GM12878 (cell line): ENCODE data around the gene RPS6KA5. TPM values are rescaled to one million over a fixed set of nuclear protein-coding genes. Genes with fewer than 3 reads are reported as not detected.

Experiments
- ATAC-seq: fragments of 200-7000 bp; cut with Tn5 transposase; 3 replicates; pipeline ENCODE4 v1.9.1; 2020; ENCODE audit warnings: mild to moderate bottlenecking, moderate library complexity
- BruUV-seq: library from RNA; stranded (reverse); fragments of 400-500 nt; replicated peaks from 2 replicates; lab custom pipeline; 2021; lab: Mats Ljungman, UMichigan
- CTCF ChIA-PET: fragments of 300-600 bp; sonication (Branson Sonifier 250); formaldehyde crosslinking; extraction: SDS; loops from one replicate; lab custom pipeline; 2021; ENCODE audit warnings: inconsistent platforms; lab: Yijun Ruan, JAX
- POLR2A ChIA-PET: fragments of 350-600 bp; formaldehyde crosslinking; extraction: SDS; loops from one replicate; lab custom pipeline; 2021; ENCODE audit warnings: inconsistent platforms; lab: Charles Lee
- RAD21 ChIA-PET: fragments of 300-600 bp; sonication (Branson Sonifier 250); formaldehyde crosslinking; loops from one replicate; lab custom pipeline; 2023; ENCODE audit warnings: antibody characterized with exemption; ENCODE audit not compliant: unreplicated experiment; lab: Charles Lee
- SMC1A ChIA-PET: fragments of 300-600 bp; sonication (Branson Sonifier 250); formaldehyde crosslinking; loops from one replicate; lab custom pipeline; 2023; ENCODE audit not compliant: unreplicated experiment, uncharacterized antibody; lab: Charles Lee
- DNase-seq: peaks from one replicate; pipeline ENCODE4 v3.0.0-alpha.2; 2011; ENCODE audit warnings: low read depth, low spot score
- FAIRE-seq: peaks from 3 replicates; lab custom pipeline; 2011; peaks lifted over from hg19 to GRCh38; lab: Jason Lieb, UNC
- H2AFZ ChIP-seq: 2 replicates; pipeline ENCODE4 v1.6.0; 2011; ENCODE audit warnings: low read depth, low read length, control low read depth; ENCODE audit not compliant: control insufficient read depth
- H3K27ac ChIP-seq: 2 replicates; pipeline ENCODE4 v1.5.1; 2011; ENCODE audit warnings: control low read depth; ENCODE audit not compliant: control insufficient read depth, insufficient read depth
- H3K27me3 ChIP-seq, 2 experiments: replicated peaks in 1 of 2; 2 replicates each; pipeline versions ENCODE4 v1.6.0 to v1.6.1; 2011; ENCODE audit warnings: low read length in 1 of 2; ENCODE audit not compliant: control insufficient read depth in 2 of 2, insufficient read depth in 2 of 2
- H3K36me3 ChIP-seq, 2 experiments: 2 replicates each; pipeline ENCODE4 v1.5.1; 2011; ENCODE audit warnings: low read length in 1 of 2; ENCODE audit not compliant: control insufficient read depth in 2 of 2, insufficient read depth in 2 of 2
- H3K4me1 ChIP-seq: 2 replicates; pipeline ENCODE4 v1.6.1; 2011; ENCODE audit warnings: mild to moderate bottlenecking, low read length, moderate library complexity, mixed read lengths; ENCODE audit not compliant: control insufficient read depth, insufficient read depth
- H3K4me2 ChIP-seq: 2 replicates; pipeline ENCODE4 v1.6.0; 2011; ENCODE audit warnings: control low read depth; ENCODE audit not compliant: control insufficient read depth, insufficient read depth
- H3K4me3 ChIP-seq: fragments of 200-600 bp; sonication (generic); 2 replicates; pipeline ENCODE4 v1.5.1; 2016
- H3K79me2 ChIP-seq: 2 replicates; pipeline ENCODE4 v1.6.0; 2011; ENCODE audit warnings: low read length; ENCODE audit not compliant: control insufficient read depth, insufficient read depth
- H3K9ac ChIP-seq: 2 replicates; pipeline ENCODE4 v1.8.0; 2011; ENCODE audit warnings: low read length, control low read depth, mixed read lengths; ENCODE audit not compliant: control insufficient read depth, insufficient read depth
- H3K9me3 ChIP-seq: replicated peaks from 3 replicates; pipeline ENCODE4 v1.5.1; 2011; ENCODE audit warnings: mild to moderate bottlenecking, low read length; ENCODE audit not compliant: control insufficient read depth, insufficient read depth
- H4K20me1 ChIP-seq: 2 replicates; pipeline ENCODE4 v1.6.0; 2011; ENCODE audit not compliant: control insufficient read depth, insufficient read depth
- BRCA1 ChIP-seq: IDR thresholded peaks from 2 replicates; pipeline ENCODE4 v1.6.1; 2011; ENCODE audit warnings: low read depth, low read length, improper control_type of control experiment
- KAT2A ChIP-seq: conservative IDR thresholded peaks from 2 replicates; pipeline ENCODE4 v1.6.1; 2011; ENCODE audit warnings: low read depth, low read length; ENCODE audit not compliant: control insufficient read depth
- LARP7 ChIP-seq: fragments of 450-650 bp; IDR thresholded peaks from 2 replicates; pipeline ENCODE4 v1.6.1; 2017; ENCODE audit warnings: mild to moderate bottlenecking
- MYB ChIP-seq: fragments of 150-350 bp; IDR thresholded peaks from 2 replicates; pipeline ENCODE4 v1.6.1; 2014; ENCODE audit warnings: mild to moderate bottlenecking, low read depth, low read length, borderline replicate concordance
- NBN ChIP-seq: fragments of 450-650 bp; IDR thresholded peaks from 2 replicates; pipeline ENCODE4 v1.6.1; 2016
- SIX5 ChIP-seq: IDR thresholded peaks from 2 replicates; pipeline ENCODE4 v1.6.1; 2011; ENCODE audit warnings: mild to moderate bottlenecking, low read depth, low read length, moderate library complexity; ENCODE audit not compliant: severe bottlenecking
- TCF7 ChIP-seq: IDR thresholded peaks from 2 replicates; pipeline ENCODE4 v1.6.1; 2014; ENCODE audit warnings: antibody characterized with exemption, borderline replicate concordance
- WRNIP1 ChIP-seq: IDR thresholded peaks from 2 replicates; pipeline ENCODE4 v1.6.1; 2011; ENCODE audit warnings: low read depth, low read length, improper control_type of control experiment, borderline replicate concordance
- WGBS: methylation state at CpG from one replicate; pipeline ENCODE4 v1.1.6; 2016; ENCODE audit warnings: low lambda C conversion rate; ENCODE audit not compliant: insufficient replicate concordance, insufficient coverage; ENCODE audit errors: missing lambda C conversion rate; 5-methylcytosine and 5-hydroxymethylcytosine counted together
- in situ Hi-C: fragments of 300-500 bp; cut with MboI; formaldehyde crosslinking; loops from 9 replicates; pipeline ENCODE4 v1.14.3; 2018; ENCODE audit warnings: mixed read lengths
- intact Hi-C: fragments of 100-400 bp; cut with micrococcal nuclease; formaldehyde crosslinking; loops from one replicate; pipeline ENCODE4 v1.14.2; 2022; ENCODE audit not compliant: unreplicated experiment
- polyA plus RNA-seq, 11 experiments: library from polyadenylated mRNA; depleted of rRNA in 4 of 11; unstranded in 6 of 11; stranded (reverse) in 5 of 11; fragments of >200 nt; fragmentation: Nextera tagmentation in 4 of 11; fragmentation: Illumina TruSeq in 1 of 11; extraction: Ambion mirVana in 4 of 11; extraction: Trizol in 1 of 11; gene quantifications; 1 replicate in 1 of 11; 2 replicates in 10 of 11; pipeline versions ENCODE4 v1.2.1 to v1.2.3, GENCODE V29; 2011 to 2016; ENCODE audit warnings: inconsistent platforms in 2 of 11, missing spikeins in 2 of 11, low read depth in 1 of 11
- total RNA-seq, 4 experiments: library from RNA; depleted of rRNA in 3 of 4; stranded (reverse); fragments of >200 nt in 3 of 4; fragmentation: Illumina TruSeq in 1 of 4; extraction: Trizol in 1 of 4; gene quantifications; 2 replicates each; pipeline versions ENCODE4 v1.2.1 to v1.2.3, GENCODE V29; 2013 to 2021
- TF ChIP-seq, protein P1 (sequence below): fragments of 450-650 bp; IDR thresholded peaks from 2 replicates; pipeline ENCODE4 v1.6.1; 2016; ENCODE audit warnings: mild to moderate bottlenecking
- TF ChIP-seq, protein P2 (sequence below): IDR thresholded peaks from 2 replicates; pipeline ENCODE4 v1.6.1; 2011; ENCODE audit warnings: borderline replicate concordance, low read depth, mild to moderate bottlenecking, moderate library complexity, low read length; ENCODE audit not compliant: insufficient read depth, poor library complexity, severe bottlenecking
- TF ChIP-seq, protein P3 (sequence below): IDR thresholded peaks from 2 replicates; pipeline ENCODE4 v1.6.1; 2012; ENCODE audit warnings: improper control_type of control experiment, low read depth, low read length; ENCODE audit not compliant: insufficient replicate concordance

RPS6KA5 gene
- total and polyA plus RNA-seq, 10 of the 15 experiments (the other 5 are each of a cell fraction or from before 2014, with no cell fraction given): 1.4 to 7.0 (median 3.7) TPM

DNA sequence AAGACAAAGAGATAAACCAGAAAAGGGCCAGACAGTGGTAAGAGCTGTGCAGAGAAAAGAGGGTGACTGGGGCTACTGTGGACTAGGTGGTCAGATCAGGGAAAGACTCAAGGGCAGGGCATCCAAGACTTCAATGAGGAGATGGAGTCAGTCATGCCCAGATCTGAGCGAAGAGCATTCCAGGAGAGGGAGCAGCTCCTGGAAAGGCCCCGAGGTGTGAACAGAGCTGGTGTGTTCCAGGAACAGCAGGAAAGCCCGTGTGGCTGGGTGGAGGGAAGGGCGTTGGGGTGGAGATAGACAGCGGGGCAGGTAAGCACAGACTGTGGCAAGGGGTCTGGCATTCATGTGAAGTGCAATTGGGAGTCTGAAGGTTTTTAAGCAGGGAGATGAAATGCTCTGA lies 261.0 kb downstream of the RPS6KA5 start:
- H3K9ac ChIP-seq: no peak overlapping the region
- no peaks in the 10 kb centered on the region for H3K4me1 ChIP-seq
- H4K20me1 ChIP-seq: no peaks in the 10 kb centered on the region
- FAIRE-seq: no peak
- in situ Hi-C loops (no loop called here), intact Hi-C loops (no loop called here)
- 13% methylated on average over 5 of the region's 5 CpGs for WGBS
- no TSS peak for BruUV-seq
- no peak for DNase-seq
- H3K79me2 ChIP-seq: no peaks in the 10 kb centered on the region
- POLR2A ChIA-PET: no interaction called here
- no peak for ATAC-seq
- H3K4me3 ChIP-seq: no peak overlapping the region
- H3K4me2 ChIP-seq: no peak overlapping the region
- no peaks in the 10 kb centered on the region for H3K9me3 ChIP-seq
- TF ChIP-seq NBN: no peak
- TF ChIP-seq, protein P1, sequence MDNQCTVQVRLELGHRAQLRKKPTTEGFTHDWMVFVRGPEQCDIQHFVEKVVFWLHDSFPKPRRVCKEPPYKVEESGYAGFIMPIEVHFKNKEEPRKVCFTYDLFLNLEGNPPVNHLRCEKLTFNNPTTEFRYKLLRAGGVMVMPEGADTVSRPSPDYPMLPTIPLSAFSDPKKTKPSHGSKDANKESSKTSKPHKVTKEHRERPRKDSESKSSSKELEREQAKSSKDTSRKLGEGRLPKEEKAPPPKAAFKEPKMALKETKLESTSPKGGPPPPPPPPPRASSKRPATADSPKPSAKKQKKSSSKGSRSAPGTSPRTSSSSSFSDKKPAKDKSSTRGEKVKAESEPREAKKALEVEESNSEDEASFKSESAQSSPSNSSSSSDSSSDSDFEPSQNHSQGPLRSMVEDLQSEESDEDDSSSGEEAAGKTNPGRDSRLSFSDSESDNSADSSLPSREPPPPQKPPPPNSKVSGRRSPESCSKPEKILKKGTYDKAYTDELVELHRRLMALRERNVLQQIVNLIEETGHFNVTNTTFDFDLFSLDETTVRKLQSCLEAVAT: no peak
- TF ChIP-seq SIX5: no peak
- TF ChIP-seq, protein P2, sequence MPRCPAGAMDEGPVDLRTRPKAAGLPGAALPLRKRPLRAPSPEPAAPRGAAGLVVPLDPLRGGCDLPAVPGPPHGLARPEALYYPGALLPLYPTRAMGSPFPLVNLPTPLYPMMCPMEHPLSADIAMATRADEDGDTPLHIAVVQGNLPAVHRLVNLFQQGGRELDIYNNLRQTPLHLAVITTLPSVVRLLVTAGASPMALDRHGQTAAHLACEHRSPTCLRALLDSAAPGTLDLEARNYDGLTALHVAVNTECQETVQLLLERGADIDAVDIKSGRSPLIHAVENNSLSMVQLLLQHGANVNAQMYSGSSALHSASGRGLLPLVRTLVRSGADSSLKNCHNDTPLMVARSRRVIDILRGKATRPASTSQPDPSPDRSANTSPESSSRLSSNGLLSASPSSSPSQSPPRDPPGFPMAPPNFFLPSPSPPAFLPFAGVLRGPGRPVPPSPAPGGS: no peak
- no peak for TF ChIP-seq TCF7
- no peak for TF ChIP-seq BRCA1
- TF ChIP-seq, protein P3, sequence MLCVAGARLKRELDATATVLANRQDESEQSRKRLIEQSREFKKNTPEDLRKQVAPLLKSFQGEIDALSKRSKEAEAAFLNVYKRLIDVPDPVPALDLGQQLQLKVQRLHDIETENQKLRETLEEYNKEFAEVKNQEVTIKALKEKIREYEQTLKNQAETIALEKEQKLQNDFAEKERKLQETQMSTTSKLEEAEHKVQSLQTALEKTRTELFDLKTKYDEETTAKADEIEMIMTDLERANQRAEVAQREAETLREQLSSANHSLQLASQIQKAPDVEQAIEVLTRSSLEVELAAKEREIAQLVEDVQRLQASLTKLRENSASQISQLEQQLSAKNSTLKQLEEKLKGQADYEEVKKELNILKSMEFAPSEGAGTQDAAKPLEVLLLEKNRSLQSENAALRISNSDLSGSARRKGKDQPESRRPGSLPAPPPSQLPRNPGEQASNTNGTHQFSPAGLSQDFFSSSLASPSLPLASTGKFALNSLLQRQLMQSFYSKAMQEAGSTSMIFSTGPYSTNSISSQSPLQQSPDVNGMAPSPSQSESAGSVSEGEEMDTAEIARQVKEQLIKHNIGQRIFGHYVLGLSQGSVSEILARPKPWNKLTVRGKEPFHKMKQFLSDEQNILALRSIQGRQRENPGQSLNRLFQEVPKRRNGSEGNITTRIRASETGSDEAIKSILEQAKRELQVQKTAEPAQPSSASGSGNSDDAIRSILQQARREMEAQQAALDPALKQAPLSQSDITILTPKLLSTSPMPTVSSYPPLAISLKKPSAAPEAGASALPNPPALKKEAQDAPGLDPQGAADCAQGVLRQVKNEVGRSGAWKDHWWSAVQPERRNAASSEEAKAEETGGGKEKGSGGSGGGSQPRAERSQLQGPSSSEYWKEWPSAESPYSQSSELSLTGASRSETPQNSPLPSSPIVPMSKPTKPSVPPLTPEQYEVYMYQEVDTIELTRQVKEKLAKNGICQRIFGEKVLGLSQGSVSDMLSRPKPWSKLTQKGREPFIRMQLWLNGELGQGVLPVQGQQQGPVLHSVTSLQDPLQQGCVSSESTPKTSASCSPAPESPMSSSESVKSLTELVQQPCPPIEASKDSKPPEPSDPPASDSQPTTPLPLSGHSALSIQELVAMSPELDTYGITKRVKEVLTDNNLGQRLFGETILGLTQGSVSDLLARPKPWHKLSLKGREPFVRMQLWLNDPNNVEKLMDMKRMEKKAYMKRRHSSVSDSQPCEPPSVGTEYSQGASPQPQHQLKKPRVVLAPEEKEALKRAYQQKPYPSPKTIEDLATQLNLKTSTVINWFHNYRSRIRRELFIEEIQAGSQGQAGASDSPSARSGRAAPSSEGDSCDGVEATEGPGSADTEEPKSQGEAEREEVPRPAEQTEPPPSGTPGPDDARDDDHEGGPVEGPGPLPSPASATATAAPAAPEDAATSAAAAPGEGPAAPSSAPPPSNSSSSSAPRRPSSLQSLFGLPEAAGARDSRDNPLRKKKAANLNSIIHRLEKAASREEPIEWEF: no peak
- TF ChIP-seq LARP7: no peak
- TF ChIP-seq MYB: no peak
- TF ChIP-seq KAT2A: no peak
- no peak for TF ChIP-seq WRNIP1
- H3K27ac ChIP-seq: no peak overlapping the region
- CTCF ChIA-PET: interaction anchor here (0.7 kb wide), 1 partner anchor 354 kb away, joined by 3 read pairs; no protein-coding TSS in a partner anchor
- no peaks in the 10 kb centered on the region for H3K36me3 ChIP-seq
- RAD21 ChIA-PET: interaction anchor here (1.0 kb wide), 1 partner anchor 41 kb away, joined by 4 read pairs; no protein-coding TSS in a partner anchor
- SMC1A ChIA-PET: no interaction called here
- no peak overlapping the region for H2AFZ ChIP-seq
- H3K27me3 ChIP-seq: no peaks in the 10 kb centered on the region
